ENCODE data around the gene MICOS13. TPM values are rescaled to one million over a fixed set of nuclear protein-coding genes. Genes with fewer than 3 reads are reported as not detected.
A peak's percentile ranks its signal among the peaks of the same experiment; 100 is the strongest.

MICOS13 gene
- total RNA-seq (2013; cell fraction: nucleolus; rRNA removed) = 9.1 and 11.0 TPM in 2 replicates
- total RNA-seq (2014; rRNA removed) (177 and 211 TPM in 2 replicates), total RNA-seq (2014; rRNA removed; fragmentation: Illumina TruSeq; extraction: Trizol) (34.9 and 41.2 TPM in 2 replicates), total RNA-seq (2021) (61.1 and 61.3 TPM in 2 replicates), polyA plus RNA-seq (2011; rRNA removed) (12.4 and 24.3 TPM in 2 replicates), polyA plus RNA-seq (2014; fragmentation: Illumina TruSeq; extraction: Trizol) (3.5 and 16.8 TPM in 2 replicates), polyA plus RNA-seq (2014; fragmentation: Nextera tagmentation; extraction: Ambion mirVana) (10 to 100 TPM in 1 of 2 experiments, 1 to 10 TPM in 1; 9.4 to 38.1 TPM), polyA plus RNA-seq (2014; rRNA removed) (119 and 171 TPM in 2 replicates), polyA plus RNA-seq (2016; fragmentation: Nextera tagmentation; extraction: Ambion mirVana) (100 to 1,000 TPM; 113 to 118 TPM), polyA minus RNA-seq (2011; rRNA and poly(A)+ RNA removed) (4.8 and 13.2 TPM in 2 replicates), Bru-seq, nascent RNA (percentile 70 among the genes with signal in this experiment), BruChase-seq, experiment 1, labeled RNA remaining after a 6-hour chase (percentile 71 among the genes with signal in this experiment), BruChase-seq, experiment 2, labeled RNA remaining after a 2-hour chase (percentile 66 among the genes with signal in this experiment)
- 8.1 TPM for polyA plus RNA-seq (2011; ENCODE audit: low read depth)
- polyA plus RNA-seq (2011; cell fraction: cytosol; rRNA removed) = 32.8 and 53.4 TPM in 2 replicates
- polyA plus RNA-seq (2011; cell fraction: nucleus; rRNA removed) = 20.9 and 31.4 TPM in 2 replicates
- 44.0 and 63.5 TPM in 2 replicates for polyA plus RNA-seq (2012)
- polyA minus RNA-seq (2011; cell fraction: cytosol; rRNA and poly(A)+ RNA removed) = 6.2 and 10.8 TPM in 2 replicates
- polyA minus RNA-seq (2011; cell fraction: nucleus; rRNA and poly(A)+ RNA removed) = 8.9 and 16.1 TPM in 2 replicates
- long read RNA-seq, experiment 1, transcript C19orf70-201 (4 exons, 896 nt) = major isoform, 59 of 60 reads
- long read RNA-seq, experiment 1, partial matches to known transcripts = 1 of 60 reads
- long read RNA-seq, experiment 1, other reads (novel, unspliced or antisense) = 0 of 60 reads
- long read RNA-seq, experiment 2, transcript C19orf70-201 (4 exons, 896 nt) = major isoform, 30 of 35 reads
- long read RNA-seq, experiment 2, partial matches to known transcripts = 2 of 35 reads
- long read RNA-seq, experiment 2, other reads (novel, unspliced or antisense) = 2 of 35 reads

DNA sequence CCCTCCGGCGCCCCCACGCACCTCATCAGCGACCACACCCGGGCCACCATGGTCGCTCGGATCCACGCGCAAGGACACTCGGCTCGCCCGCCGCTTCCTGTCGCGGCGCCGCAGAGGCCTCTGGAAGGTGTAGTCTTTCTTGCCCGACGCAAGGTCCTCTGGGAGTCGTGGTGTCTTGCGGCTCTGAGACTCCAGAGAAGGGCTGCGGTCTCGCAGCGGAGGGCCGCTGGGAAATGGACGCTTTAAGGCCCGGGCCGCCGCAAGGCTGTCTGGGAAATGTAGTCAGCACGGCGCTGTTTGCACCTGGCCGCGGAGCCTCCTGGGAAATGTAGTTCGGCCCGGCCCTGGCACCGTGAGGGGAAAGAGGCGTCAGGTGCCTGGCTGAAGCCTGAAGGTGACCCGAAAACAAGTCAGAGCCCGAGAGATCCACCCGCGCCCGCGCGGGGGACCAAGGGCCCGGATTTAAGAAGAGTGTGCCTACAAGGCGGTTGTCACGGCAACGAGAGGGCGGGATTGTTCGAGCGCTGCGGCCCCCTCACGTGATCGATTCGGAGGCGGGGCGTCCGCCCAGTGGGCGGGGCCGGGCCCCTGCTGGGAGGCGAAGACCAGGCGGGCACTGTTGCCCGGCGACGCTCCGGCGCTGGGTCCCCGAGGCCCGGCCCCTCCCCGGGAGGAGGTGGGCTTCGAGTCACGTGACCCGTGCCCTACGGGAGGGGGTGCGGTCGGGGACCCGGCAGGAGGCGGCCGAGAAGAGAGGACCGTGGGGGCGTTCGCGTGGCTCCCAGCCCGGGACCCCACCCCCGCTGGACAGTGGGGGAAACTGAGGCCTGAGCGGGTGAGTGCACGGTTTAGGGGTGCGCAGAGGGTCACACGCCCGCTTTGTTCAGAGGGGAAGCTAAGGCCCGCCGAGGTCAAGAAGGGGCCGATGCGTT is at the start of gene MICOS13, which contains the start of gene HSD11B1L:
Gene MICOS13, minus strand, starts transcription at position 80 of the 932 bp plus-strand sequence. Its CDS starts 30 bp downstream, at position 50.
Gene HSD11B1L, plus strand, starts transcription at position 591 of the 932 bp plus-strand sequence. CDS start 3,806 bp downstream, outside the sequence.
- H3K36me3 ChIP-seq (ENCODE audit: control insufficient read depth in 2 of 2, insufficient read depth in 2 of 2, low read length in 1 of 2) = no peaks in the 10 kb centered on the region; a peak in 1 of 4 replicates
- no peaks in the 10 kb centered on the region for H3K27me3 ChIP-seq (replicated peaks in 1 of 2; ENCODE audit: control insufficient read depth in 2 of 2, insufficient read depth in 2 of 2, low read length in 1 of 2)
- intact Hi-C loops (cut with micrococcal nuclease; ENCODE audit: unreplicated experiment) (no loop called here), in situ Hi-C loops (cut with MboI) (loop anchor here (10.0 kb wide), 1 partner anchor 1436 kb away; the partner anchor contains the start of gene YJU2)
- peaks cover 5% of the 10 kb centered on the region; the same call in 1 of the 2 replicates for H3K4me1 ChIP-seq (ENCODE audit: control insufficient read depth, insufficient read depth, low read length)
- peak; percentile 98 for ATAC-seq
- H3K9ac ChIP-seq (ENCODE audit: control insufficient read depth, insufficient read depth, low read length) = peak within 1 kb of the TSS; percentile 81
- CTCF ChIA-PET = no interaction called here
- peaks cover 12% of the 10 kb centered on the region for H3K79me2 ChIP-seq (ENCODE audit: control insufficient read depth, insufficient read depth, low read length)
- BruUV-seq (replicated peaks) = no TSS peak
- H4K20me1 ChIP-seq (ENCODE audit: control insufficient read depth, insufficient read depth) = no peaks in the 10 kb centered on the region
- POLR2A ChIA-PET = no interaction called here
- peak within 1 kb of the TSS; percentile 99 for H2AFZ ChIP-seq (ENCODE audit: control insufficient read depth, low read depth, low read length)
- peak; percentile 100 for FAIRE-seq
- RAD21 ChIA-PET (ENCODE audit: unreplicated experiment) = no interaction called here
- 4% methylated on average over 81 of the region's 94 CpGs for WGBS (ENCODE audit: insufficient coverage, insufficient replicate concordance, low lambda C conversion rate, missing lambda C conversion rate)
- no peaks in the 10 kb centered on the region for H3K9me3 ChIP-seq (replicated peaks; ENCODE audit: control insufficient read depth, insufficient read depth, low read length)
- DNase-seq (ENCODE audit: low read depth, low spot score) = peak; percentile 95
- SMC1A ChIA-PET (ENCODE audit: uncharacterized antibody, unreplicated experiment) = no interaction called here
- H3K4me2 ChIP-seq (ENCODE audit: control insufficient read depth, insufficient read depth) = peak within 1 kb of the TSS; percentile 97
- H3K27ac ChIP-seq (ENCODE audit: control insufficient read depth, insufficient read depth) = peak within 1 kb of the TSS; percentile 46
- peak within 1 kb of the TSS; percentile 98 for H3K4me3 ChIP-seq
- TF ChIP-seq RELA (IDR thresholded peaks at IDR 0.05; ENCODE audit: borderline replicate concordance, partially characterized antibody) (peak; percentile 14), TARDBP (IDR thresholded peaks at IDR 0.05; ENCODE audit: borderline replicate concordance) (peak; percentile 79), USF2 (IDR thresholded peaks at IDR 0.05; ENCODE audit: borderline replicate concordance, low read depth, low read length) (peak; percentile 94), NKRF (conservative IDR thresholded peaks at IDR 0.05) (peak; percentile 77), HCFC1 (IDR thresholded peaks at IDR 0.05; ENCODE audit: low read length) (peak; percentile 99), ASH2L (IDR thresholded peaks at IDR 0.05; ENCODE audit: borderline replicate concordance, low read depth) (peak; percentile 76; the same call in 1 of the 2 replicates), NFIC (IDR thresholded peaks at IDR 0.05; ENCODE audit: low read depth, low read length) (no peak), ZNF384 (IDR thresholded peaks at IDR 0.05; ENCODE audit: borderline replicate concordance, low read depth, low read length) (no peak), BMI1 (IDR thresholded peaks at IDR 0.05; ENCODE audit: borderline replicate concordance) (peak; percentile 99), SMARCA5 (IDR thresholded peaks at IDR 0.05) (0 out of 2 replicates have a peak, but pooled peaks have one; percentile 34), SUPT20H (IDR thresholded peaks at IDR 0.05; ENCODE audit: borderline replicate concordance, control insufficient read depth, low read depth, low read length) (no peak), KLF5 (IDR thresholded peaks at IDR 0.05; ENCODE audit: partially characterized antibody) (peak; percentile 91), RB1 (IDR thresholded peaks at IDR 0.05; ENCODE audit: borderline replicate concordance) (no peak), RAD51 (IDR thresholded peaks at IDR 0.05) (peak; percentile 96)
- TF ChIP-seq, protein P1, sequence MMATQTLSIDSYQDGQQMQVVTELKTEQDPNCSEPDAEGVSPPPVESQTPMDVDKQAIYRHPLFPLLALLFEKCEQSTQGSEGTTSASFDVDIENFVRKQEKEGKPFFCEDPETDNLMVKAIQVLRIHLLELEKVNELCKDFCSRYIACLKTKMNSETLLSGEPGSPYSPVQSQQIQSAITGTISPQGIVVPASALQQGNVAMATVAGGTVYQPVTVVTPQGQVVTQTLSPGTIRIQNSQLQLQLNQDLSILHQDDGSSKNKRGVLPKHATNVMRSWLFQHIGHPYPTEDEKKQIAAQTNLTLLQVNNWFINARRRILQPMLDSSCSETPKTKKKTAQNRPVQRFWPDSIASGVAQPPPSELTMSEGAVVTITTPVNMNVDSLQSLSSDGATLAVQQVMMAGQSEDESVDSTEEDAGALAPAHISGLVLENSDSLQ (IDR thresholded peaks at IDR 0.05) = 0 out of 2 replicates have a peak, but pooled peaks have one; percentile 41

Data from GM12878 (cell line).